GM23338 (cell line): ENCODE measurements around the gene EGFL8.

Source experiments
- EZH2 ChIP-seq: fragments of 200-600 bp; sonication (generic); IDR thresholded peaks from one replicate; pipeline ENCODE4 v1.8.0; 2017; ENCODE audit warnings: antibody characterized with exemption, mild to moderate bottlenecking, low read depth; ENCODE audit not compliant: unreplicated experiment
- EZH2phosphoT487 ChIP-seq: fragments of 200-600 bp; sonication (generic); IDR thresholded peaks from one replicate; pipeline ENCODE4 v1.8.1; 2018; ENCODE audit warnings: antibody characterized with exemption; ENCODE audit not compliant: unreplicated experiment
- JUNB ChIP-seq: IDR thresholded peaks from one replicate; pipeline ENCODE4 v1.6.1; 2016; ENCODE audit warnings: antibody characterized with exemption; ENCODE audit not compliant: unreplicated experiment
- REST ChIP-seq: IDR thresholded peaks from one replicate; pipeline ENCODE4 v1.6.1; 2018; ENCODE audit warnings: antibody characterized with exemption; ENCODE audit not compliant: unreplicated experiment
- TF ChIP-seq, protein P1 (sequence below): IDR thresholded peaks from 2 replicates; pipeline ENCODE4 v1.6.1; 2016; ENCODE audit warnings: antibody characterized with exemption
- TF ChIP-seq, protein P2 (sequence below), 2 experiments: fragments of 200-600 bp in 1 of 2; sonication (generic) in 1 of 2; conservative IDR thresholded peaks; 2 replicates each; pipeline versions ENCODE4 v1.5.1 to v1.6.1; 2016 to 2017; ENCODE audit warnings: antibody characterized with exemption in 2 of 2, low read depth in 2 of 2, mild to moderate bottlenecking in 2 of 2, moderate library complexity in 1 of 2

DNA sequence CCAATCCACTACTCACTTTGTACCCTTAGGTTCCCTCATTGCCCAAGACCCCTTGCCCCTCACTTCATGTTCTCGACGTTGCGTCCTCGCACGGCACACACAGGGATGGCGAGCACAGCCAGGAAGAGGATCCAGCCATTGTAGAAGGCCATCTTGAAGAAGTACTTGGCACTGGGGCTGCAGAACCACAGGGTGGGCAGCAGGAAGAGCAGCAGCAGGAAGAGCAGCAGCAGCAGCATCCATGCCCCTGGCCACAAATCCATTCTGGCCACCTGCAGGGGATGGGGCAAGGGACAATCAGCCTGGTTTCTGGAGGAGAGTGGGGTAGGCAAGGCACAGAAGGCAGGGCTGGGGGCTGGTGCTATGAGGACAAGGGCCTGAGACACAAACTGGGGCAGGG is 6.8 kb downstream of the EGFL8 start:
- TF ChIP-seq, protein P1, sequence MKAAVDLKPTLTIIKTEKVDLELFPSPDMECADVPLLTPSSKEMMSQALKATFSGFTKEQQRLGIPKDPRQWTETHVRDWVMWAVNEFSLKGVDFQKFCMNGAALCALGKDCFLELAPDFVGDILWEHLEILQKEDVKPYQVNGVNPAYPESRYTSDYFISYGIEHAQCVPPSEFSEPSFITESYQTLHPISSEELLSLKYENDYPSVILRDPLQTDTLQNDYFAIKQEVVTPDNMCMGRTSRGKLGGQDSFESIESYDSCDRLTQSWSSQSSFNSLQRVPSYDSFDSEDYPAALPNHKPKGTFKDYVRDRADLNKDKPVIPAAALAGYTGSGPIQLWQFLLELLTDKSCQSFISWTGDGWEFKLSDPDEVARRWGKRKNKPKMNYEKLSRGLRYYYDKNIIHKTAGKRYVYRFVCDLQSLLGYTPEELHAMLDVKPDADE, result no peak
- TF ChIP-seq EZH2 (no peak), JUNB (no peak), REST (no peak), EZH2phosphoT487 (no peak)
- TF ChIP-seq, protein P2, sequence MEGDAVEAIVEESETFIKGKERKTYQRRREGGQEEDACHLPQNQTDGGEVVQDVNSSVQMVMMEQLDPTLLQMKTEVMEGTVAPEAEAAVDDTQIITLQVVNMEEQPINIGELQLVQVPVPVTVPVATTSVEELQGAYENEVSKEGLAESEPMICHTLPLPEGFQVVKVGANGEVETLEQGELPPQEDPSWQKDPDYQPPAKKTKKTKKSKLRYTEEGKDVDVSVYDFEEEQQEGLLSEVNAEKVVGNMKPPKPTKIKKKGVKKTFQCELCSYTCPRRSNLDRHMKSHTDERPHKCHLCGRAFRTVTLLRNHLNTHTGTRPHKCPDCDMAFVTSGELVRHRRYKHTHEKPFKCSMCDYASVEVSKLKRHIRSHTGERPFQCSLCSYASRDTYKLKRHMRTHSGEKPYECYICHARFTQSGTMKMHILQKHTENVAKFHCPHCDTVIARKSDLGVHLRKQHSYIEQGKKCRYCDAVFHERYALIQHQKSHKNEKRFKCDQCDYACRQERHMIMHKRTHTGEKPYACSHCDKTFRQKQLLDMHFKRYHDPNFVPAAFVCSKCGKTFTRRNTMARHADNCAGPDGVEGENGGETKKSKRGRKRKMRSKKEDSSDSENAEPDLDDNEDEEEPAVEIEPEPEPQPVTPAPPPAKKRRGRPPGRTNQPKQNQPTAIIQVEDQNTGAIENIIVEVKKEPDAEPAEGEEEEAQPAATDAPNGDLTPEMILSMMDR (conservative IDR thresholded peaks at IDR 0.05; ENCODE audit: low read depth in 2 of 2), result no peak
